GM04503 (cell line): ENCODE measurements around the gene GPR179.

Experiments
- DNase-seq: peaks from one replicate; pipeline ENCODE4 v3.0.0-alpha.2; 2012; ENCODE audit warnings: low read depth

Gene GPR179

DNA sequence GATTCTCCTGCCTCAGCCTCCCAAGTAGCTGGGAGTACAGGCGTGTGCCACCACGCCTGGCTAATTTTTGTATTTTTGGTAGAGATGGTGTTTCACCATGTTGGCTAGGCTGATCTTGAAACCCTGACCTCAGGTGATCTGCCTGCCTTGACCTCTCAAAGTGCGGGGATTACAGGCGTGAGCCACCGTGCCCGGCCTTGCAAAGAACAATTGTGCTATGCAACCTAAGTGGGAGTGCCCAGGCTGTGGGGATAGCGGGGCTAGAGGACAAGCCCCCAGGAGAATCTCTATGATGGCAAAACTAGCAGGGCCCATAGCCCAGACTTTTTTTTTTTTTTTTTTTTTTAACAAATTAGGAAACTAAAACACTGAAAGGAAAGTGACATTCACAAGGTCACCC lies 2.0 kb upstream of the GPR179 start:
- DNase-seq = no peak

DNA sequence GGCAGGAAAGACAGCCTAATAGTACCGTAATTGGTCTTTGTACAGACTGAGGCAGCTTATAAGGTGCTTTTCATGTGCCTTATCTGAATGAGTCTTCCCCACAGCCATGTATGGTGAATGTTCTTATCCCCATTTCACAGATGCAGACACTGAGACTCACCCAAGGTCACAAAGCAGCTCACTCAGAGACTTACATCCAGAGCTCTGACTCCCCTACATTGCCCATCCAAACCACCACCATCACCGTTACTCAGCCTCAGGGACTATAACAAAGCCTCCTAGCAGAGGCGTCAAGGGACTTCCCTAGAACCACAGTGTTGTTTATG lies 627 bp upstream of the GPR179 start:
- DNase-seq = no peak

- no peak for DNase-seq
These were observed 709 bp downstream of the GPR179 start for GRCh38 chr17:38342886-38343607.

DNA sequence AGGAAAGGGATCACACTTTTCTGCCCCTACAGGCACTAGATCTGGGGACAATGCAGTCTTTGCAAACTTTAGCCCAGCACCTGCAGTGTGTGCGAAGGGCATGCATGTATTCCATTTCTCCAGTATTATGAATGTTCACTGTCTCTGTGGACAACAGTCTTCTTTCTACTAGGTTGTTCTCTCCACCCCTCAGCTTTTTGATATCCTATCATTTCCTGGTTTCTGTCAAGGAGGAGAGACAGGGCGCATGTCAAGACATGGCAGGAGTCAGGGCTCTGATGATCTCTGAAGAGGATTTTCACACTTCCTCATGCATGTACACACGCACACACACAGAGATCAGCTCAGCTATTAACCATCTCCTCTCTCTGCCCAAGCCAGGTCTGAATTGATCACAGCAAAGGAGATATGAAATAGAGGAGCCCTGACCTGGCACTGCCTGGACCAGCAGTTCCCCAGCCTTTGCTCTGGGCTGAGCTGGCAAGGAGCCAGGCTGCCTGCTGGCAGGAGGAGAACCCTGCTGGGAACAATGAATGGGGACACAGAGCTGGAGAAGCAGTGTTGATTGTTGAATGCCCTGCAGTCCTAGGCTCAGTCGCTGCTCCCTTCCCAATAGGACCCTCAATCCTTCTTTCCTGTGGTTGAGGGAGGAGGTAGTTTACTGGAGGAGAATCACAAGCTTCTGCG lies 2.6 kb downstream of the GPR179 start:
- no peak for DNase-seq

- no peak for DNase-seq
These were observed 3.9 kb downstream of the GPR179 start for GRCh38 chr17:38339891-38340290.

- DNase-seq = no peak
These were observed 5.2 kb downstream of the GPR179 start for GRCh38 chr17:38338535-38338934.

DNA sequence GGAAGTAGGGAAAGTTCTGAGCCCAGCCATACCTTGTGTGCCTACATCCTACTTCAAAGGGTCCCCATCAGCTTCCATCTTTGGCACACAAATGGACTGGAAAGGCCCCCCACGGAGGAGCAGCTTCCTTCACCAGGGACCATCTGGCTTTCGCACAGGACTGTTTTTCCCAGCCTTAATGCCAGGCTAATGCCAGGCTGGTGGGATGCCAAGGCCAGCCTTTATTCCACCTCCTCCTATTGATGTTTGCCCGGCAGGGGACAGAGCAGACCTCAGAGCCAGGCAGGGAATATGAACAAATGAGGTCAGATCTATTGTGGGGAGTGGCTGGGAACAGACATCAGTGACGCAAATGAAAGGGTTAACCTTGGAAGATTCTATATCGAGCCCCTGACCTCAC lies 5.7 kb downstream of the GPR179 start:
- no peak for DNase-seq

DNA sequence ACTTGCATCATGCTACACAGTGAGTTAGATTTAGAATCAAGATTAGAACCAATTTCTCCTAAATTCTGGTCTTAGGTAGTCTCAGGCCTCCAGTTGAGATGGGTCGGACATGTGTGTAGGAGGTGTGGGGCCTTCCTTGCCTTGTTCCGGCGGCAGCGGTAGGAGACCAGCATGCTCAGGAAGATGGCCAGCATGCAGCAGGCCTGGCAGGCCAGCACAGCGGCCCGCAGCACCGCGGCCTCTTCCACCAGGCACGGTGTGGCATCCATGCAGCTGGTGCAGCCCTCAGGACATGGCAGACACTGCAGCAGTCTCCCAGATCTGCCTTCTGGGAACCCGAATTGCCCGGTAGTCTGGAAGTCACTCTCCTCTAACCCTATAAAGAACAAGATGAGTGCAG lies 6.9 kb downstream of the GPR179 start:
- DNase-seq = no peak

GRCh38 chr17:38334480-38335364 lies 9.0 kb downstream of the GPR179 start:
- DNase-seq = no peak

GRCh38 chr17:38333635-38334295 lies 10.0 kb downstream of the GPR179 start:
- no peak for DNase-seq

- no peak for DNase-seq
These were observed 11.0 kb downstream of the GPR179 start for GRCh38 chr17:38332735-38333134.

GRCh38 chr17:38330941-38331411 lies 12.8 kb downstream of the GPR179 start:
- no peak for DNase-seq

- DNase-seq = no peak
These were observed 13.7 kb downstream of the GPR179 start for GRCh38 chr17:38329808-38330730.

DNA sequence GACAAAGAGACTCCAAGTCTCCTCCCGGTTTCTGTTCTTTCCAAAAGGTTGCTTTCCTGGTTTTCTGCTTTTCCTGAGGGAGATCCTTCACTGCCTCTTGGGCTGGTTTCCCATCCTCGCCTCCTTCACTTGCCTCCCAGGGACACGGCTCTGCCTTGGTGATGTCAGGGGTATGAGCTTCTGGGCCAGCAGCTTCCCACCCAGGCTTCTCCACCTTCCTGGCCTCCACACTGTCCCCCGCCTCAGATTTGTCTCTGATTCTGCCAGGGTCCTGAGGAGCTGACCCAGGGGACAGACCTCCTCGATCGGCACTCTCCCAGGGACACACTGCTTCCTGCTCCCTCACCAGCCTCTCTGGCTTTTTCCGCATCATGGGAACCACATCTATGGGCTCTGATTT lies 14.5 kb downstream of the GPR179 start:
- no peak for DNase-seq

DNA sequence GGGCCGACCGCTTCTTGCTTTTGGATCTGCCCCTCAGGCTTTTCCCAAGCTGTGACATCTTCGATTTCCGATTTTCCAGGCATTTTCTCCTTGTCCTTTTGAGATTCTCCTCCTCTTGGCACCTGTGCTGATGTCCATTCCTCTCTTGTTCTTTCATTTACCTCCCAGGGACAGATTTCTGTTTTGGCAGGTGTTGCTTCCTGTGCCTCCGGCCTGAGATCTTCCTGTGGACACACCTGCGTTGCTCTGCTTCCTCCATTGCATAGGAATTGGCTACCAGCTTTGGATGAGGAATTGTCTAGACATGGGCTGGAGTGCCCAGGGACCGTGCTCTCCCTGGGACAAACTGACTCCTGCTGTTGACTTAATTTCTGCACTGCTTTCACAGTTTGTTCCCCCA lies 15.1 kb downstream of the GPR179 start:
- DNase-seq = no peak

DNA sequence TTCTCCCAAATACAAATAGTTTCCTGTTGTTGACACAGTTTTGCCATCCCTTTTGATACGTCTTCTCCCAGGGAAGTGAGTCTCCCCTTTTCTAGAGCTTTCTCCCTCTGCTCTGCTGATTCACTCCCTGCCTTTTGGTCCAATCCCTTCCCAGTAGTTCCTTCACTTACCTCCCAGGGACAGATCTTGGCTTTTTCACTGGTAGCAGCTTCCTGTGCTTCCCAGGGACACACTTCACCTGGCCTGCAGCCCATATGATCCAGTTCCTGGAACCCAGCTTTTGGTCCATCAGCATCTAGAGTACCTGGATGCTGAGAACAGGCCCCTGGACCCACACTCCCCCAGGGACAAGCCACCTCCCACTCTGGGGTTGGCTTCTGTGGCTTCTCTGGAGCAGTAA lies 15.8 kb downstream of the GPR179 start:
- no peak for DNase-seq

DNA sequence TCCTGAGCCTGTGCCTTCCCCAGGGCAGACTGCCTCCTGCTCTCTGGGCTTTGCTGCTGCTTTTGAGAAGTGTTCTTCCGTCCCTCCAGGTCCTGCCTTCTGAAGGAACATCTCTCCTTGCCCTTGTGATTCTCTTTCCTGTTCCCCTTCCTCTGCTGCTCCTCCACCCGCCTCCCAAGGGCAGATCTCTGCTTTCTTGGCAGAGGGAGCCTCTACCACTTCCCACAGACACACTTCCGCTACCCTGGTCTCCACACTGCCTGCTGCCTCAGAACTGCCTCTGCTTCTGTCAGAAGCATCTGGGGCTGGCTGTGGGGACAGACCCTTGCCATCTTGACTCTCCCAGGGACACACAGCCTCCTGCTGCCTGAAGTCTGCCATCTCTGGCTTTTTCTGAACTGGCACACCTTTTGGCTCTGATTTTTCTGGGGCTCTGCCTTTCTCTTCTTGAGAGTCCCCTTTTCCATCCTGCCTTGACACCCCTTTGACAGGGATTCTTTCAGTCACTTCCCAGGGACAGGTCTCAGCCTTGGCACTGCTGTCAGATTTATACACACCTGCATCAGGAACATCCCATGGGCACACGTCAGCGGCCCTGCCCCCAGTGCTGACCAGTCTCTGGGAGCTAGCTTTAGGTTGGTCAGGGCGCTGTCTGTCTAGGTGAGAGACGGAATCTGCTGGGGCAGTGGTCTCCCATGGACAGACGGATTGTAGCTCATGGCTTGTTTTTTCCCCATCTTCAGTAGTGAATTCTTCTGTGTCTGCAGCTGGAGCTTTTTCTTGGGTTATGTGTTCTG lies 16.6 kb downstream of the GPR179 start:
- DNase-seq = no peak

GRCh38 chr17:38325221-38325851 lies 18.4 kb downstream of the GPR179 start:
- no peak for DNase-seq

- DNase-seq = no peak
These were observed 19.0 kb downstream of the GPR179 start for GRCh38 chr17:38324772-38325171.

DNA sequence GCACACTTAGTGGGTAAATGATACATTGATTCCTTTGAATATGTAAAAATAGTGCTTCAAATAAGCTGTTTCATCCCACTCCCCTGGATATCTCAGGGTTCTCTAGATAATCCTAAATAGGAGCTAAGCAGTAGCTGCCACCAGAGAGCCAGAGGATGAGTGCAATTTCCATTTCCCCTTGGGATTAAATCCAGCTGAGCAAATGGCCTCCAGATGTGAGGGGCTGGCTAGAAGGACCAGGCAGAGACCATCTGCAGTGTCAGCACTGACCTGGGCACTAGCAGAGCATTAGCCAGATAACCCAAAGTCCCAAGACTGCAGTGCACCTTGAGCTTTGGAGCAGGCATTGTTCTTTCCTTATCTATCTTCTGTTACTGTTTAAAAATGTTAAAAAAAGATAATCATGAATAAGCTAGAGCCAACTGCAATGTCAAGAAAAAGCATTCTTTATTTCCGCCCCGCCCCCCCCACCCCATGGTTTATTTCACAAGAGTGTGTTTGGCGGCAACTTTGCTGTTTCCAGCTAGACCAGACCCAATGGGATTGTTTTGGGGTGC lies 19.5 kb downstream of the GPR179 start:
- no peak for DNase-seq
